ENCODE measurements around the gene CAV2.

Gene CAV2

GRCh38 chr7:116502201-116503096 lies 2.9 kb downstream of the CAV2 start:
- Histone ChIP-seq H3K79me2 (ENCODE audit: control insufficient read depth, low read length) (no peaks in the 10 kb centered on the region), H4K20me1 (ENCODE audit: control insufficient read depth, insufficient read depth, low read depth, low read length) (no peaks in the 10 kb centered on the region), H3K27me3 (ENCODE audit: control insufficient read depth, low read length) (peaks cover 9% of the 10 kb centered on the region; the same call in 1 of the 2 replicates), H3F3A (ENCODE audit: control insufficient read depth, insufficient read depth) (no peaks in the 10 kb centered on the region), H3K9me3 (ENCODE audit: control insufficient read depth, insufficient read depth, low read length) (0 out of 2 replicates have a peak, but pooled peaks cover 6% of the 10 kb centered on the region), H3K4me2 (ENCODE audit: low read length) (no peak overlapping the region), H3K27ac (ENCODE audit: low read depth, low read length) (no peak overlapping the region), H3K9me2 (replicated peaks; ENCODE audit: control insufficient read depth, low read length) (no peaks in the 10 kb centered on the region), H3K36me3 (ENCODE audit: control insufficient read depth, low read length) (no peaks in the 10 kb centered on the region), H3K4me3 (ENCODE audit: low read length) (no peak overlapping the region), H3K4me1 (ENCODE audit: control insufficient read depth, low read length) (no peaks in the 10 kb centered on the region)
- no peak for TF ChIP-seq CTCF (IDR thresholded peaks at IDR 0.05; ENCODE audit: low read depth, low read length, poor library complexity, severe bottlenecking)
- TF ChIP-seq EZH2phosphoT487 (IDR thresholded peaks at IDR 0.05; ENCODE audit: borderline replicate concordance, low read length), result no peak

GRCh38 chr7:116503835-116504234 lies 4.3 kb downstream of the CAV2 start:
- Histone ChIP-seq H3K79me2 (ENCODE audit: control insufficient read depth, low read length) (no peaks in the 10 kb centered on the region), H3K4me2 (ENCODE audit: low read length) (no peak overlapping the region)

GRCh38 chr7:116505278-116505677 lies 5.7 kb downstream of the CAV2 start:
- H3K9me3 ChIP-seq (ENCODE audit: control insufficient read depth, insufficient read depth, low read length), result 0 out of 2 replicates have a peak, but pooled peaks cover 1% of the 10 kb centered on the region
- no peaks in the 10 kb centered on the region for H3K79me2 ChIP-seq (ENCODE audit: control insufficient read depth, low read length)
- no peaks in the 10 kb centered on the region for H3F3A ChIP-seq (ENCODE audit: control insufficient read depth, insufficient read depth)
- H3K36me3 ChIP-seq (ENCODE audit: control insufficient read depth, low read length), result no peaks in the 10 kb centered on the region
- no peaks in the 10 kb centered on the region for H4K20me1 ChIP-seq (ENCODE audit: control insufficient read depth, insufficient read depth, low read depth, low read length)
- no peak overlapping the region for H3K4me3 ChIP-seq (ENCODE audit: low read length)
- H3K4me1 ChIP-seq (ENCODE audit: control insufficient read depth, low read length), result no peaks in the 10 kb centered on the region
- H3K4me2 ChIP-seq (ENCODE audit: low read length), result no peak overlapping the region
- H3K27ac ChIP-seq (ENCODE audit: low read depth, low read length), result no peak overlapping the region
- H3K27me3 ChIP-seq (ENCODE audit: control insufficient read depth, low read length), result peaks cover 8% of the 10 kb centered on the region
- H3K9me2 ChIP-seq (replicated peaks; ENCODE audit: control insufficient read depth, low read length), result no peaks in the 10 kb centered on the region
- no peak for TF ChIP-seq CTCF (IDR thresholded peaks at IDR 0.05; ENCODE audit: low read depth, low read length, poor library complexity, severe bottlenecking)
- TF ChIP-seq EZH2phosphoT487 (IDR thresholded peaks at IDR 0.05; ENCODE audit: borderline replicate concordance, low read length), result no peak

More at GRCh38 chr7:116503835-116504234, 4.3 kb downstream of the CAV2 start:
- Histone ChIP-seq H3K9me3 (ENCODE audit: control insufficient read depth, insufficient read depth, low read length) (0 out of 2 replicates have a peak, but pooled peaks cover 6% of the 10 kb centered on the region), H3K27ac (ENCODE audit: low read depth, low read length) (no peak overlapping the region), H3K36me3 (ENCODE audit: control insufficient read depth, low read length) (no peaks in the 10 kb centered on the region), H3K9me2 (replicated peaks; ENCODE audit: control insufficient read depth, low read length) (no peaks in the 10 kb centered on the region), H3K27me3 (ENCODE audit: control insufficient read depth, low read length) (peaks cover 9% of the 10 kb centered on the region; the same call in 1 of the 2 replicates), H3K4me3 (ENCODE audit: low read length) (no peak overlapping the region), H4K20me1 (ENCODE audit: control insufficient read depth, insufficient read depth, low read depth, low read length) (no peaks in the 10 kb centered on the region), H3K4me1 (ENCODE audit: control insufficient read depth, low read length) (no peaks in the 10 kb centered on the region), H3F3A (ENCODE audit: control insufficient read depth, insufficient read depth) (no peaks in the 10 kb centered on the region)
- TF ChIP-seq CTCF (IDR thresholded peaks at IDR 0.05; ENCODE audit: low read depth, low read length, poor library complexity, severe bottlenecking), result no peak
- no peak for TF ChIP-seq EZH2phosphoT487 (IDR thresholded peaks at IDR 0.05; ENCODE audit: borderline replicate concordance, low read length)

Data from DOHH2 (cell line).